NCI-H226 (cell line): ENCODE data around the gene TALDO1.
"Not testable (repeated sequence)": the region's sequence is repeated elsewhere in the genome, so short reads cannot be mapped to it uniquely, and the experiment has no call there.

ENCODE experiments used
- DNase-seq: peaks from one replicate; pipeline ENCODE4 v3.0.0-alpha.2; 2015

Gene TALDO1

GRCh38 chr11:737899-738298 is 9.4 kb upstream of the TALDO1 start:
- DNase-seq, result not testable (repeated sequence)

- DNase-seq, result no peak
Observed at GRCh38 chr11:742156-742546, 5.1 kb upstream of the TALDO1 start.

- no peak for DNase-seq
Observed at GRCh38 chr11:742571-743201, 4.6 kb upstream of the TALDO1 start.

- no peak for DNase-seq
Observed at GRCh38 chr11:745428-745827, 1.8 kb upstream of the TALDO1 start.

GRCh38 chr11:746289-747157 is 741 bp upstream of the TALDO1 start:
- DNase-seq, result no peak

- no peak for DNase-seq
Observed at GRCh38 chr11:748007-748359, 719 bp downstream of the TALDO1 start.

- DNase-seq, result no peak
Observed at GRCh38 chr11:749731-750130, 2.5 kb downstream of the TALDO1 start.

GRCh38 chr11:760236-760635 is 13.0 kb downstream of the TALDO1 start:
- no peak for DNase-seq

- DNase-seq, result no peak
Observed at GRCh38 chr11:761526-762108, 14.4 kb downstream of the TALDO1 start.

- peak; percentile 82 for DNase-seq
Observed at GRCh38 chr11:762421-763072, 15.3 kb downstream of the TALDO1 start.

GRCh38 chr11:763073-763463 is 15.8 kb downstream of the TALDO1 start:
- DNase-seq, result no peak

- no peak for DNase-seq
Observed at GRCh38 chr11:763549-764321, 16.5 kb downstream of the TALDO1 start.

- DNase-seq, result no peak
Observed at GRCh38 chr11:764322-765024, 17.2 kb downstream of the TALDO1 start.

- DNase-seq, result no peak
Observed at GRCh38 chr11:765025-765801, 17.9 kb downstream of the TALDO1 start.

GRCh38 chr11:765802-766091 is 18.5 kb downstream of the TALDO1 start:
- no peak for DNase-seq

- DNase-seq, result no peak
Observed at GRCh38 chr11:766106-766935, 19.1 kb downstream of the TALDO1 start.

GRCh38 chr11:766936-767210 is 19.6 kb downstream of the TALDO1 start:
- DNase-seq, result no peak

- DNase-seq, result no peak
Observed at GRCh38 chr11:767238-767637, 20.0 kb downstream of the TALDO1 start.

GRCh38 chr11:769887-770641 is 22.8 kb downstream of the TALDO1 start:
- no peak for DNase-seq
